ENCODE measurements around the gene TRIM9. TPM values are rescaled to one million over a fixed set of nuclear protein-coding genes. Genes with fewer than 3 reads are reported as not detected.

TRIM9 gene
- total RNA-seq, 2 donors from 2014 or later = 0.44 to 1.3 TPM

GRCh38 chr14:51028851-51029754 lies 65.8 kb downstream of the TRIM9 start:
- TF ChIP-seq, protein P1, sequence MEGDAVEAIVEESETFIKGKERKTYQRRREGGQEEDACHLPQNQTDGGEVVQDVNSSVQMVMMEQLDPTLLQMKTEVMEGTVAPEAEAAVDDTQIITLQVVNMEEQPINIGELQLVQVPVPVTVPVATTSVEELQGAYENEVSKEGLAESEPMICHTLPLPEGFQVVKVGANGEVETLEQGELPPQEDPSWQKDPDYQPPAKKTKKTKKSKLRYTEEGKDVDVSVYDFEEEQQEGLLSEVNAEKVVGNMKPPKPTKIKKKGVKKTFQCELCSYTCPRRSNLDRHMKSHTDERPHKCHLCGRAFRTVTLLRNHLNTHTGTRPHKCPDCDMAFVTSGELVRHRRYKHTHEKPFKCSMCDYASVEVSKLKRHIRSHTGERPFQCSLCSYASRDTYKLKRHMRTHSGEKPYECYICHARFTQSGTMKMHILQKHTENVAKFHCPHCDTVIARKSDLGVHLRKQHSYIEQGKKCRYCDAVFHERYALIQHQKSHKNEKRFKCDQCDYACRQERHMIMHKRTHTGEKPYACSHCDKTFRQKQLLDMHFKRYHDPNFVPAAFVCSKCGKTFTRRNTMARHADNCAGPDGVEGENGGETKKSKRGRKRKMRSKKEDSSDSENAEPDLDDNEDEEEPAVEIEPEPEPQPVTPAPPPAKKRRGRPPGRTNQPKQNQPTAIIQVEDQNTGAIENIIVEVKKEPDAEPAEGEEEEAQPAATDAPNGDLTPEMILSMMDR (IDR thresholded peaks at IDR 0.05) = no peak
- Histone ChIP-seq H3K27ac (no peak overlapping the region), H3K36me3 (no peaks in the 10 kb centered on the region), H3K27me3 (no peaks in the 10 kb centered on the region), H3K9me3 (no peaks in the 10 kb centered on the region), H3K4me1 (no peaks in the 10 kb centered on the region), H3K4me3 (no peak overlapping the region)
- no peak for DNase-seq (ENCODE audit: low spot score)

- no peak for DNase-seq (ENCODE audit: low spot score)
- no peak overlapping the region for H3K27ac ChIP-seq
These were observed 66.5 kb downstream of the TRIM9 start for GRCh38 chr14:51028361-51028760.

DNA sequence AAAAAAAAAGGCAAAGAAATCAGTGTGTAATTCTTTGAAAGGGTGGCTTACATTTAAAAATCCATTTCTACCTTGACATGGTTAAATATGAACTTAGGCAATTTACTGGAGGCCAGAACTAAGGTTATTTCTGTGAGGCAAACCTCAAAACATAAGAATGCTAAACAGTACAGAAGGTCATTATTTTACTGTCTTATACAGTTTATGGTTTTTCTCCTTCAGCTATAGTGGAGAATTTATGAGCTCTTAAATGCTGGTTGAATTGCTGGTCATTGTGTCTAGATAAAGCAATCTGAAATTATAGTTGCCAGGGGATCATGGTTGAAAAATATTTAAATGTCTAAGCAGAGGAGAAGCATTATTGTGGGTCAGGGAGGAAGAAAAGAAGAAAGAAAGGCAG lies 70.5 kb downstream of the TRIM9 start:
- no peak overlapping the region for H3K27ac ChIP-seq
- H3K36me3 ChIP-seq = no peaks in the 10 kb centered on the region
- DNase-seq (ENCODE audit: low spot score) = no peak
- no peak overlapping the region for H3K4me3 ChIP-seq
- TF ChIP-seq, protein P1 (IDR thresholded peaks at IDR 0.05) = no peak
- no peaks in the 10 kb centered on the region for H3K4me1 ChIP-seq
- no peaks in the 10 kb centered on the region for H3K27me3 ChIP-seq
- H3K9me3 ChIP-seq = no peaks in the 10 kb centered on the region

More at GRCh38 chr14:51028361-51028760, 66.5 kb downstream of the TRIM9 start:
- H3K4me1 ChIP-seq = no peaks in the 10 kb centered on the region
- no peak overlapping the region for H3K4me3 ChIP-seq
- TF ChIP-seq, protein P1 (IDR thresholded peaks at IDR 0.05) = no peak
- no peaks in the 10 kb centered on the region for H3K36me3 ChIP-seq
- no peaks in the 10 kb centered on the region for H3K9me3 ChIP-seq
- no peaks in the 10 kb centered on the region for H3K27me3 ChIP-seq

- no peak for DNase-seq (ENCODE audit: low spot score)
- TF ChIP-seq, protein P1 (IDR thresholded peaks at IDR 0.05) = no peak
- H3K4me1 ChIP-seq = no peaks in the 10 kb centered on the region
- H3K27ac ChIP-seq = no peak overlapping the region
- H3K9me3 ChIP-seq = no peaks in the 10 kb centered on the region
- no peaks in the 10 kb centered on the region for H3K27me3 ChIP-seq
- no peaks in the 10 kb centered on the region for H3K36me3 ChIP-seq
- no peak overlapping the region for H3K4me3 ChIP-seq
These were observed 70.9 kb downstream of the TRIM9 start for GRCh38 chr14:51023964-51024363.

DNA sequence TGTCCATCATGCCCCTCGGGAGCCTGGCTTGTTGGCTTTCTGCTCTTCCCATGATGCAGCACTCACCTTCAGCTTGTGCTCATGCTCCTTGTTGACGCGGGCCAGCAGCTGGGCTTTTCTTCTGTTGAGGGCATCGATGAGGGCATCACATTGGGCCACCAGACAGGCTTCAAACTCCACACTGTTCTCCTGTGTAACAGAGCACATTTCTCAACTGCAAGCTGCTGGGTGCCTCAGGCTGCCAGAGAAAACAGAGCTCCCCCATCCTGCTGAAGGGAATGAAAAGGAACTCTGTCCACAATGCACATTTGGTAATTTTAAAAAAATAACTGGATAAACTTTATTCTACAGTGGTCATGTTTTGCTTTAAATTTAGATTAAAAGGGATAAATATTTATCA lies 72.1 kb downstream of the TRIM9 start:
- TF ChIP-seq, protein P1 (IDR thresholded peaks at IDR 0.05) = no peak
- no peaks in the 10 kb centered on the region for H3K27me3 ChIP-seq
- no peak overlapping the region for H3K4me3 ChIP-seq
- H3K27ac ChIP-seq = no peak overlapping the region
- no peak for DNase-seq (ENCODE audit: low spot score)
- H3K4me1 ChIP-seq = no peaks in the 10 kb centered on the region
- H3K9me3 ChIP-seq = no peaks in the 10 kb centered on the region
- H3K36me3 ChIP-seq = no peaks in the 10 kb centered on the region

Data from right atrium auricular region (tissue), 2 donors.